RCC 7860 (cell line): ENCODE measurements around the gene WNK2.
"Not testable (repeated sequence)": the region's sequence is repeated elsewhere in the genome, so short reads cannot be mapped to it uniquely, and the experiment has no call there.

Experiments used
- DNase-seq: peaks from one replicate; pipeline ENCODE4 v3.0.0-alpha.2; 2015; ENCODE audit warnings: low spot score
- FAIRE-seq: peaks from 2 replicates; lab custom pipeline; 2012; peaks lifted over from hg19 to GRCh38; lab: Jason Lieb, UNC

WNK2 gene

GRCh38 chr9:93355827-93356226, 171.9 kb downstream of the WNK2 start:
- DNase-seq: no peak
- no peak for FAIRE-seq

- FAIRE-seq (no peak), DNase-seq (no peak)
These were observed 173.7 kb downstream of the WNK2 start for GRCh38 chr9:93357649-93358048.

DNA sequence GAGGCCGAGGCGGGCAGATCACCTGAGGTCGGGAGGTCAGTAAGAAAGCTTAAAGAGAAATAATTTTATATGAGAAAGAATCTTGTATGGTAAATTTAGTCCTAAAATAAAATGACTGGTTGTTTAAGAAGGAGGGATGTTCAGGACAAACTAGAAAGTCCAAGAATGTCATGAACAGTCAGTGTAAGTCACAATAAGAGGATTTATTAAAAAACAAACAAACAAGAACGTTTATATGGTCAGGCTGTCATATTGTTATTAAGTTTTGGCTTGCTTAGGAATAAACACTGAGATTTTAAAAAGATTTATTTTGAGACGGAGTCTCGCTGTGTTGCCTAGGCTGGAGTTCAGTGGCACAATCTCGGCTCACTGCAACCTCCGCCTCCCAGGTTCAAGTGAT, 176.0 kb downstream of the WNK2 start:
- FAIRE-seq, DNase-seq: not testable (repeated sequence)

DNA sequence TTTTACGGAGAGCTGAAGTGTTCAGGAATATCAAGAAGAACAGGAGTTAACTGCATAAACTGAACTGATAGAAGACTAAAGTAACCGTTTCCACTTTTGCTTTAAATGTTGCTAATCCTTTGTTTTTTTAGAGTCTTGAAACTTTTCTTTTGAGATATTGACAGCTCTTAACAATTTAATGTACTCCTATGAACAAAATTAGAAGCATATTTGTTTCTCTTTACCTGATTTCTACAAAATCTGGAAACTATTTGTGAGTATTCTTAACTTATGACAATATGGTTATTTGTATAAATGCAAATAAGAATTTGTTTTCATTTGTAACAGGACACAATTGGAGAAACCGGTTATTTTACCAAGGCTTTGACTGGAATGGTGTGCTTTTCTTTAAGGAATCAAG, 178.1 kb downstream of the WNK2 start:
- FAIRE-seq: no peak

GRCh38 chr9:93364734-93365426, 180.9 kb downstream of the WNK2 start:
- DNase-seq: no peak
- FAIRE-seq: no peak

More for the DNA sequence above, 178.1 kb downstream of the WNK2 start:
- no peak for DNase-seq

DNA sequence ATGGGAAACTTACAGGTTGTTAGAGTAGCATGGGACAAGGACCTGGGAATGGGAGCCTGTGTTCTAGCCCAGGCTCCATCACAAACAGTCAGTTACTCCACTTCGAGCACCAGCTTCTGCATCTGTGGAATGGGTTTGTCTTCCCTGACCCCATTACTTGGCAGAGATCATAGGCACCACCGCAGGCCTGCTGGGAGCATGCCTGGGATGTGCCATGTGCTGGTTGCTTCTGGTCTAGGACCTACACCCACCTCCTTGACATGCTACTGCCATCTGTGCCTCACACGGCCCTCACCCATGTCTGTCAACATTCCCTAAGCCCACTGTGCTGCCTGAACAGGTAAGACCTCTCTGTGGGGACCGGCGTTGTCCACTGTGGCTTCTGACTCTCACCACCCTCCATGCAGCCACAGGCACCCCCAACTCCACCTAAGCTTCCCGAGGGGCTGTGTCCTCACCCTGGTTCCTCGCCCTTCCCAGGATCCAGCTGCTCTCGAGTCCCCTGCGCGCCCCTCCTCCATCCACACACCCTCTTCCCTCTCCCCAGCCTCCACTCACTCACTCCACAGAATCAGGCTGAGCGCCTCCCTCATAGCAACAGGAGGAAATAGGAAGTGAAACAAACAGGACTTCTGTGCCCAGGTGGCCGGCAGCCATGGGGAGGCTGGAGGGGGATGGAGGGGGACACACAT, 181.6 kb downstream of the WNK2 start:
- no peak for DNase-seq

GRCh38 chr9:93366119-93366447, 182.1 kb downstream of the WNK2 start:
- no peak for DNase-seq
- FAIRE-seq: no peak

More for the DNA sequence above, 181.6 kb downstream of the WNK2 start:
- no peak for FAIRE-seq

GRCh38 chr9:93366486-93366885, 182.5 kb downstream of the WNK2 start:
- not testable (repeated sequence) for DNase-seq, FAIRE-seq

DNA sequence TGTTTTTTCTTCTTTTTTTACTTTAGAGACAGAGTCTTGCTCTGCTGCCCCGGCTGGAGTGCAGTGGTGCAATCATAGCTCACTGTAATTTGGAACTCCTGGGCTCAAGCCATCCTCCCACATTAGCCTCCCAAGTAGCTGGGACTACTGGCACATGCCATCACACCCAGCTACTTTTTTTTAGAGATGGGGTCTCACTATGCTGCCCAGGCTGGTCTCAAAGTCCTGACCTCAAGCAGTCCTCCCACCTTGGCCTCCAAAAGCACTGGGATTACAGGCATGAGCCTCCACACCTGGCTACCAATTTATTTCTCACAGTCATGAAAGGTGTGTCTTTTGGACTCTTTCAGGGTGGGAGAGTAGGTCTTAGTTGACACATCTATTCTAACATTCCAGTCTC, 184.5 kb downstream of the WNK2 start:
- no peak for DNase-seq
- FAIRE-seq: no peak

DNA sequence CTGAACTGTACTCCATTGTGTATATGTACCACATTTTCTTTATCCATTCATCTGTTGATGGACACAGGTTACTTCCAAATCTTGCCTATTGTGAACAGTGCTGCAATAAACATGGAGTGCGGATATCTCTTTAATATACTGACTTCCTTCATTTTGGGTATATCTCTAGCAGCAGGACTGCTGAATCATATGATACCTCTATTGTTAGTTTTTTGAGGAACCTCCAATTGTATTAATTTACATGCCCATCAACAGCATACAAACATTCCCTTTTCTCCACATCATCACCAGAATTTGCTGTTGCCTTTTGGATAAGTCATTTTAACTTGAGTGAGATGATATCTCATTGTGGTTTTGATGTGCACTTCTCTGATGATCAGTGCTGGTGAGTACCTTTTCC, 185.7 kb downstream of the WNK2 start:
- DNase-seq (no peak), FAIRE-seq (no peak)
